Measurements from ENCODE around the gene ESD.
"Not testable (repeated sequence)": the region's sequence is repeated elsewhere in the genome, so short reads cannot be mapped to it uniquely, and the experiment has no call there.

ESD gene

DNA sequence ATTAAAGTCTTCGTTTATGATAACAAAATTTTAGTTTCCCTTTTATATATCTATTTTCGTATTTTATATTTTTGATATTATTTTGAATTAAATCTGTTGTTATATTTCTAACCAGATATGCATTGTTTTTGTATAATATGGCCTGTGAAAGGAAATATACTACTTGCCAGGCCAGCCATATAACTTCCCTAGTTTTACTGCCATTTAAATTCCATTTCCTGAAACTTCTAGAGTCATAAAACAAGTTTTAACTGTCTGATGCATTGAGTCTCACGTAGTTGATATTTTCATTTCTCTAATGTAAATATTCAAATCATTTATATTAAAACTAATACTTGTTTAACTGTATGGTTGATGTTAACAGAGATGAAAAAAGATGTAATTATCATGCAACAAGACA lies 13.5 kb downstream of the ESD start:
- DNase-seq: no peak

DNA sequence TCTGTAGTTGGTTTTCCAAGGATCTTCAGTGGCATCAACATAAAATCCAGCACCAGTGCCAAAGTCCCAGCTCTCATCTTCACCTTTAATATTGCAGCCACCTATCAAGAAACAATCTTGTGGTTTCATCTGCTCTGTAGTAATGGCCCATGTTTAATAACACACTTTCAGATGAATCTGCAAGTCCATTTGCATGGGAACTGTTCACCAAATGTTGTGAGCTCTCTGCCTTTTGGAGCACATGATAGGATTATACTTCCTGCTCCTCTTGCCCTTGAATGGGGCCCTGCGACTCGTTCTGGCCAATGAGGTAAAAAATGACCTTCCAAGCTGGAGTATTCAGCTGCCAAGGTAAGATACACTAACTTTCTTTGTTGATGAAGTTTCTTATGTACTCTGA lies 14.3 kb downstream of the ESD start:
- DNase-seq: no peak

DNA sequence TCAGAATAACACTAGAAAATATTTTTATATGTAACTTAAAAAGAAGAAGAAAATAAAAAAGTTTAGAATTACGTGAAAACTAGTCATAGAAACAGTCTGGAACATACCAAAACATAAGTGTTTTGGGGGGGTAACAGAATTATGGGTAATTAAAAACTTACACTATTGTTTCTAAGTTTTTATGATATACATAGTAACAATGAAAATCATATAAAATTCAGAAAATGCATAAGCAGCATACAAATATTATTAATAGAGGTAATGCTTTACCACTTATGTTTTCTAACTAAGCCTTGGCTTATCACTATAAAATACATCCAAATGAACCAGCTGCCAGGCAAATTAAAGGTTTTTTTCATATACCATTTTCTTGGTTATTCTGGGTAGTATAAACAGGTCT lies 14.9 kb downstream of the ESD start:
- DNase-seq: no peak

DNA sequence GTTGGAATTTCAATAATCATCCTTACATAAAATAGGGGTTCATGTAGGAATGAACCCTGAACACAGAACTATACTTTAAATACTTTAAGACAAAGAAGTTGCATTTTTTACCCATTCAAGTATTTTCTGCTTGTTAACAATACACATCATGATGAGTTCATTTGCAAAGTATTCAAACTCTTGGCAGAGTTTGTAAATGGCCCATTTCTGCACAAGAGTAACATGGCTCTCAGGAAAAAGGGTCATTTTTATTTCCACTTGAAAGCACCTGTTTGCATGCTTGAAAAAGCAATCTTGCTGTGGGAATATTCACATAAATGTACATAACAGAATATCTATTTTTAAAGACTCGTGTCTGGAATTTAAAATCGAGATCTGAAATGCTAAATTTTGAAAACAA lies 18.1 kb downstream of the ESD start:
- DNase-seq: no peak

- no peak for DNase-seq
These were observed 18.9 kb downstream of the ESD start for GRCh38 chr13:46778095-46778494.

DNA sequence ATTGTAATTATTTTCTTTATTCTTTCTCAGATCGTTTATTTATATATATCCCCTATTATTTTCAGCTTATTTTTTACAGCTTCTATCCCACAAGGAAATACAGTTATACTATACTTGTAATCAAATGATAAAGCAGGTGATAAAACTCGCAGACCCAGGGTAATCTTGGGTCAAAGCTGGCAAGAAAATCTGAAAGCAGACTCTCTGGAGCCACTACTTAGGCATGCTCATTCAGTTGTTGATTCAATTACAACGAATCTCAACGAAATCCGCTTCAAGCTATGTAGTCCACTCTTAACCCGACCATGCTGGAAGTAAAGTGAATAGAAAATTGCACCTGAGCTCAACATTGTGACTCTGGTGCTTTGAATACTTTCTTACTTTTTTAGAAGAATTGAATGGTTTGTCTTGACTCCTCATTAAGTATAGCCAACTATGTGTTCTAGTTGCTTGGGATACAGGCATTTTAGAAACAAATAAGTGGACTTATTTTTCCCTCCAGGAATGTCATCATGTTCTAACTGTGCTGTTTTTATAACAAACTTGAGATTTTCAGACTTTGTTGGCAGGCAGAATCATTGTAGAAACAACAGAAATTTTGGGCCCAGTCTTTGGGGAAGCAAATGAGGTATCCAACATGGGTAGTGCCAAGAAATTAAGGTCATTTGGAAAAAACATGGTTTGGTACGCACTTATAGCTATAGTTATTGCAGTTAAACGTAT lies 21.4 kb downstream of the ESD start:
- DNase-seq: no peak

- DNase-seq: no peak
These were observed 23.4 kb downstream of the ESD start for GRCh38 chr13:46773541-46773940.

DNA sequence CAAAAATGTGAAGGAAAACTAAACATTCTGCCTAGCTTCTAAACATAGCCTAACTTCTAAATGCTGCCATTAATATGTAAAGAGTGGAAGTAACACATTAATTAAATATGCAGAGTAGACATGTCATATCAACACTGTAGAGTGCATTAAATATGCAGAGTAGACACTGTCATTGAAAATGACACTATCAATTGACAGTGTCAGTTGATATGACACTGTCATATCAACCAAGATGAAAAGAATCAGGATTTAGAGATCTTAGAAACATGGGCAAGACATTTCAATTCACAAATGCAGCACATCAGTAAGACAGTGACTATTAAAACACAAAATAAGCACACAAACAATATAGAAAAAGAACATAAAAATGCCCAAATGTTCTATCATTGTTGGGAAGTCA lies 25.3 kb downstream of the ESD start:
- no peak for DNase-seq

- not testable (repeated sequence) for DNase-seq
These were observed 27.0 kb downstream of the ESD start for GRCh38 chr13:46769925-46770324.

DNA sequence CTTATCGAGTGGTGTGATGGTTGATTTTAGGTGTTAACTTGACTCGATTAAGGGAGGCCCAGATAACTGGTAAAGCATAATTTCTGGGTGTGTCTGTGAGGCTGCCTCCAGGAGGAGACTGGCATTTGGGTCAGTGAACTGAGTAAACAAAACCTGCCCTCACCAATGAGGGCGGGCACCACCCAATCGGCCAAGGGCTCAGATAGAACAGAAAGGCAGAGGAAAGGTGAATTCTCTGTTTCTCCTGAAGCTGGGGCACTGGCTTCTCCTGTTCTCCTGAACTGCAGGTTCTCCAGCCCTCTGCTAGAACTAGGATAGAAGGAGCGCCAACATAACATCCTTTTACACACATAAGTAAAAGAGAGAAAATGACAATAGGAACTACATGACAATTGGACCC lies 35.1 kb downstream of the ESD start:
- no peak for DNase-seq

- no peak for DNase-seq
These were observed 35.8 kb downstream of the ESD start for GRCh38 chr13:46761174-46761573.

- no peak for DNase-seq
These were observed 37.1 kb downstream of the ESD start for GRCh38 chr13:46759846-46760245.

GRCh38 chr13:46757640-46758039 lies 39.3 kb downstream of the ESD start:
- DNase-seq: no peak

- DNase-seq: no peak
These were observed 40.0 kb downstream of the ESD start for GRCh38 chr13:46756977-46757376.

DNA sequence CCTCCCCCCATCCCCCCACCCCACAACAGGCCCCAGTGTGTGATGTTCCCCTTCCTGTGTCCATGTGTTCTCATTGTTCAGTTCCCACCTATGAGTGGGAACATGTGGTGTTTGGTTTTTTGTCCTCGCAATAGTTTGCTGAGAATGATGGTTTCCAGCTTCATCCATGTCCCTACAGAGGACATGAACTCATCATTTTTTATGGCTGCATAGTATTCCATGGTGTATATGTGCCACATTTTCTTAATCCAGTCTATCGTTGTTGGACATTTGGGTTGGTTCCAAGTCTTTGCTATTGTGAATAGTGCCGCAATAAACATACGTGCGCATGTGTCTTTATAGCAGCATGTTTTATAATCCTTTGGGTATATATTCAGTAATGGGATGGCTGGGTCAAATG lies 41.5 kb downstream of the ESD start:
- DNase-seq: not testable (repeated sequence)

- DNase-seq: no peak
These were observed 42.1 kb downstream of the ESD start for GRCh38 chr13:46754812-46755211.

DNA sequence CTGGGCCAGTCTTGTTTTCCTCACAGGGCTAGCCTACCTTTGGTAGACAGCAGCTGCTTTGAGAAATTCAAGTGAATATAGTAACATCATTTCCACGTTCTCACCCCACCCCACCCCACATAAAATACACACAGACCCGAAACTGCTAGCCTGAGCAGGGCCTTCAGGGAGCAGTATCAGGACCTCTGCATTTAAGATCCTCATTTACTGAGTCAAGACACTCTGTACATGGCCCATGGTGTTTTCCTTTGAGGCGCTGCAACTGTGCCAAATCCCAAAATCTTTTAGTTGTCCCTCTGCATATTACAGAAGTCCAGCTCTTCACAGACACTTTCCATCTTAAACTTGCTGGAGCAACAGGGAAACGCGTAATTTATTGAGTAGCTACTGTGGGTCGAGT lies 43.0 kb downstream of the ESD start:
- no peak for DNase-seq

DNA sequence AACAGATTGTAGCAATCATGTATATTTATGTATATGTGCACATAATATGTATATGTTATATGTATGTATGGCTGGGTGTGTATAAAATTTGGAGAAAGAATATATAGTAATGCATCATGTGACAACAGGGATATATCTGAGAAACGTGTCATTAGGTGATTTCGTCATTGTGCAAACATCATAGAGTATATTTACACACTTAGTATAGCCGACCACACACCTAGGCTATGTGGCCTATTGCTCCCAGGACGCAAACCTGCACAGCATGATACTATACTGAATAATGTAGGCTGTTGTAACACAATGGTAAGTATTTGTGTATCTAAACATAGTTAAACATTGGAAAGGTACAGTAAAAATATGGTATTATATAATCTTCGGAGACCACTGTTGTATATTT lies 43.8 kb downstream of the ESD start:
- DNase-seq: no peak

GRCh38 chr13:46751811-46752635 lies 44.9 kb downstream of the ESD start:
- DNase-seq: peak; percentile 57

DNA sequence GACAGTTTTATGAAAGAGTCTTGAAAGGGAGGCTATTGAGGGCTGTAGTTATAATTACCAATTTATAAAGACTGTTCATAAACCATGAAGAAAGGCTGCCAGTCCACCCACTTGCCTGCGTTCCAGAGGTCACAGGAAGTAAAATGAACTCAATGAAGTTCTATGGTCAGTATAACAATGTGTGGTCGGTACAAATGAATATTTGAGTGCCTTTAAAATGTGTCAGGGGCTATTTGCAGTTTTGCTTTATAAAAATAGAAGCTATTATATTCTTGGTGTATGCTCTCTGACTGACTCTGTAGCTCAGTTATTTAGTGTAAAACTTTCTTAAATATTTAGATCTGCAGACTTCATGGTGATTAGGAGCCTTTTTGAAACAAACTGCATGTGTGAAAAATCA lies 47.0 kb downstream of the ESD start:
- DNase-seq: no peak

DNA sequence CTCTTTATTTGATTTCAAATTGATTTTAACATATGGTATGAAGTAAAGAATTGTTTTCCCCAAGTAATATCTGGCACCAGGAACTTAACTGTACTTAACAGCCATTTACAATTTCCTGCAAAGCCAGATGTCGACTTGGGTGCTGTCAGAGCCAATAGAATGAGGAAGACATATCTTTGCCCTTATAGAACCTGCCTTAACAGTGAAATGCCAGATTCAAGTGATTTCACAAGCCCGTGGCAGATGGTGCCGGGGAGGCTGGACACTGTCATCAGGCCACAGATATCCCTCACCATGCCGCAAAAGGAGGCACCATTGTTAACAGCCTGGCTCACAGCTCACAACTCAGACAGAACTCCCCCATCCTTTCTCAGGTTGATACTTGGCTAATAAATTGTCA lies 48.7 kb downstream of the ESD start:
- no peak for DNase-seq

GRCh38 chr13:46747031-46747820 lies 49.7 kb downstream of the ESD start:
- DNase-seq: no peak

DNA sequence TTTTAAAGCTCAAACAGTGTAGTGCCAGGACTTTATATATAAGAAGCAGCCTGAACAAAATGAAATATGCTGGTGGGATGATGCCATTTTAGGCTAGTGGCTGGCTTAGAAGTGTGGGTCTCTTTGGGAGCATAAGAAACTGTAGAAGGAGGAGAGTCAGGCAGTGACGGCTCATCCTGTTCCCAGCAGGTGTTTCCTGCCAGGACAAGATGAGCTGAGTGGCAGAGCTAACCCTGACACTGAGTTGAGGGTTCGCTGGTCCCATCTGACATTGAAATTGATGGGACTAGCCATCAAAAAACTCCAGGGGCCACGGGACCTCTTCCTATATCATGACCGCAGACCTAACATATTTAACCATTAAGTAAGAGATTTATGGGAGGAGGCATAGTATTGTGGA lies 51.3 kb downstream of the ESD start:
- no peak for DNase-seq

GRCh38 chr13:46745062-46745461 lies 51.9 kb downstream of the ESD start:
- DNase-seq: no peak

Measured in activated gamma-delta T cell treated with Interleukin-2 at 50 U/mL for 16 hours (primary cell).